HEK293 (cell line): ENCODE results near the gene BMP6.

Experiments
- CTCF ChIA-PET: fragments of 350-600 bp; formaldehyde crosslinking; extraction: SDS; loops from one replicate; lab custom pipeline; 2021; ENCODE audit warnings: antibody characterized with exemption; lab: Yijun Ruan, JAX
- POLR2A ChIA-PET: fragments of 300-600 bp; formaldehyde crosslinking; extraction: SDS; loops from one replicate; lab custom pipeline; 2020; ENCODE audit warnings: antibody characterized with exemption, inconsistent platforms; lab: Yijun Ruan, JAX
- H3K27ac ChIP-seq: fragments of 200-500 bp; sonication (Bioruptor generic); 2 replicates; pipeline ENCODE4 v1.5.1; 2014; ENCODE audit warnings: low read depth, low read length, control low read depth, inconsistent platforms; ENCODE audit errors: extremely low read depth
- H3K36me3 ChIP-seq, 2 experiments: fragments of 200-500 bp in 1 of 2; sonication (Bioruptor generic) in 1 of 2; 1 replicate in 1 of 2; 2 replicates in 1 of 2; pipeline ENCODE4 v1.5.1; 2014 to 2017; ENCODE audit warnings: inconsistent platforms in 2 of 2, low read length in 2 of 2; ENCODE audit not compliant: control insufficient read depth in 2 of 2, insufficient read depth in 1 of 2
- H3K4me1 ChIP-seq: fragments of 200-500 bp; sonication (Bioruptor generic); 2 replicates; pipeline ENCODE4 v1.5.1; 2014; ENCODE audit warnings: mild to moderate bottlenecking, low read length, inconsistent platforms; ENCODE audit not compliant: control insufficient read depth, insufficient read depth
- H3K4me3 ChIP-seq: 2 replicates; pipeline ENCODE4 v1.5.1; 2011; ENCODE audit warnings: low read depth, mild to moderate bottlenecking, control low read depth, low read length, moderate library complexity
- H3K9me3 ChIP-seq: fragments of 200-500 bp; sonication (Bioruptor generic); 2 replicates; pipeline ENCODE4 v1.5.1; 2014; ENCODE audit warnings: low read depth, low read length, inconsistent platforms; ENCODE audit not compliant: control insufficient read depth, insufficient read depth
- KLF8 ChIP-seq: fragments of 450-650 bp; formaldehyde crosslinking; IDR thresholded peaks from 2 replicates; pipeline ENCODE4 v1.5.1; 2016; ENCODE audit warnings: missing biosample characterization, missing genetic modification characterization
- REPIN1 ChIP-seq: fragments of 450-650 bp; formaldehyde crosslinking; IDR thresholded peaks from 2 replicates; pipeline ENCODE4 v1.5.1; 2017; ENCODE audit warnings: missing biosample characterization, missing genetic modification characterization, low read depth
- WT1 ChIP-seq: fragments of 450-650 bp; formaldehyde crosslinking; IDR thresholded peaks from 2 replicates; pipeline ENCODE4 v1.5.1; 2016; ENCODE audit warnings: missing biosample characterization, missing genetic modification characterization
- ZFP3 ChIP-seq: fragments of 450-650 bp; formaldehyde crosslinking; IDR thresholded peaks from 2 replicates; pipeline ENCODE4 v1.5.1; 2016; ENCODE audit warnings: low read depth, missing biosample characterization, missing genetic modification characterization
- ZNF138 ChIP-seq: fragments of 450-650 bp; formaldehyde crosslinking; IDR thresholded peaks from 2 replicates; pipeline ENCODE4 v1.5.1; 2016; ENCODE audit warnings: missing biosample characterization, missing genetic modification characterization, borderline replicate concordance
- ZNF169 ChIP-seq: fragments of 450-650 bp; formaldehyde crosslinking; IDR thresholded peaks from 2 replicates; pipeline ENCODE4 v1.5.1; 2016; ENCODE audit warnings: missing biosample characterization, missing genetic modification characterization
- ZNF211 ChIP-seq: fragments of 450-650 bp; formaldehyde crosslinking; IDR thresholded peaks from 2 replicates; pipeline ENCODE4 v1.5.1; 2016; ENCODE audit warnings: low read depth, missing biosample characterization, missing genetic modification characterization
- ZNF214 ChIP-seq: fragments of 450-650 bp; formaldehyde crosslinking; IDR thresholded peaks from 2 replicates; pipeline ENCODE4 v1.5.1; 2017; ENCODE audit warnings: missing biosample characterization, mild to moderate bottlenecking, missing genetic modification characterization, borderline replicate concordance
- ZNF37A ChIP-seq: fragments of 450-650 bp; IDR thresholded peaks from 2 replicates; pipeline ENCODE4 v1.5.1; 2018; ENCODE audit warnings: missing biosample characterization, missing genetic modification characterization
- ZNF449 ChIP-seq: fragments of 450-650 bp; formaldehyde crosslinking; IDR thresholded peaks from 2 replicates; pipeline ENCODE4 v1.5.1; 2017; ENCODE audit warnings: missing biosample characterization, mild to moderate bottlenecking, missing genetic modification characterization, moderate library complexity
- ZNF501 ChIP-seq: fragments of 450-650 bp; formaldehyde crosslinking; IDR thresholded peaks from 2 replicates; pipeline ENCODE4 v1.5.1; 2016; ENCODE audit warnings: missing biosample characterization, missing genetic modification characterization
- ZNF513 ChIP-seq: fragments of 450-650 bp; IDR thresholded peaks from 2 replicates; pipeline ENCODE4 v1.5.1; 2018; ENCODE audit warnings: missing biosample characterization, missing genetic modification characterization
- ZNF626 ChIP-seq: fragments of 450-650 bp; sonication (Bioruptor Pico); formaldehyde crosslinking; IDR thresholded peaks from 2 replicates; pipeline ENCODE4 v1.5.1; 2018; ENCODE audit warnings: missing biosample characterization, missing genetic modification characterization, inconsistent platforms
- ZNF664 ChIP-seq: fragments of 450-650 bp; formaldehyde crosslinking; IDR thresholded peaks from 2 replicates; pipeline ENCODE4 v1.5.1; 2016; ENCODE audit warnings: missing biosample characterization, missing genetic modification characterization
- TF ChIP-seq, protein P1 (sequence below): fragments of 450-650 bp; formaldehyde crosslinking; IDR thresholded peaks from 2 replicates; pipeline ENCODE4 v1.5.1; 2016; ENCODE audit warnings: missing biosample characterization, missing genetic modification characterization
- TF ChIP-seq, protein P2 (sequence below): fragments of 450-650 bp; formaldehyde crosslinking; IDR thresholded peaks from 2 replicates; pipeline ENCODE4 v1.5.1; 2016; ENCODE audit warnings: missing biosample characterization, missing genetic modification characterization
- TF ChIP-seq, protein P3 (sequence below): fragments of 450-650 bp; formaldehyde crosslinking; IDR thresholded peaks from 2 replicates; pipeline ENCODE4 v1.5.1; 2016; ENCODE audit warnings: missing biosample characterization, missing genetic modification characterization

The BMP6 gene

DNA sequence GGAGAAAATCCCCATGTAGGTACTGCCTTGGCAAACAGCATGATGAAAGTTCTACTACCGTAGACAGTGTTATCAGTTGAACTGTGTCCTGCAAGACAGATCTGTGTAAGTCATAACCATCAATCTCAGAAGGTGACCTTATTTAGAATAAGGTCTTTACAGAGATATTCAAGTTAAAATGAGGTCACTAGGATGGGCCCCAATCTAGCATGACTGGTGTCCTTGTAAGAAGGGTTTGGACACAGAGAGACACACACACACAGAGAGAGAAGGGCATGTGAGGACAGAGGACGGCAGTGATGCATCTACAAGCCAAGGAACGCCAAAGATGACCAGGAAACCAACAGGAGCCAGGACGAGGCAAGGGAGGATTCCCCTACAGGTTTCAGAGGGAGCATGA is 175.9 kb downstream of the BMP6 start:
- peaks cover 51 to 84% of the 10 kb centered on the region in 2 experiments for H3K36me3 ChIP-seq

DNA sequence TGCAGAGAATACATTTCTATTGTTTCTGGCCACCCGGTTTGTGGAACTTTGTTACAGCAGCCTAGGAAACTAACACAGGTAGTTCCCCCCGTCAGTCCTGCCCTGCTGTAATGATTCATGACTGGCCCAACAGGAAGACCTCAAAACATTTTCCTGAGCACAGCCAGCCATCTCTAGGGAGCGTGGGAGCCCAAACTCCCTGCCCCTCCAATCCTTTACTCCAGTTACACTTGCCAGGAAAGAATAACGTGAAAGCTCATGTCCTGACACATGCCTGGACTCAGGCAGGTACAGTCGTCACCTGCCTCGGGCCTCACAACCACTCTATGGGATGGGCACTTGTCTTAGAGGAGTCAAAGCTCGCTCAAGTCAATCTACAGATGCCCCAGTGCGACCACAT is 176.3 kb downstream of the BMP6 start:
- POLR2A ChIA-PET: no interaction called here
- Histone ChIP-seq H3K36me3 (peaks cover 47 to 85% of the 10 kb centered on the region in 2 experiments), H3K4me3 (no peak overlapping the region), H3K4me1 (no peaks in the 10 kb centered on the region), H3K9me3 (no peaks in the 10 kb centered on the region), H3K27ac (no peak overlapping the region)
- CTCF ChIA-PET: interaction anchor here (0.8 to 1.2 kb wide), 2 partner anchors 179 to 181 kb away, joined by 3 read pairs; no protein-coding TSS in a partner anchor
- TF ChIP-seq ZNF513 (tag by site-specific recombination): no peak
- no peak for TF ChIP-seq ZFP3 (tag by site-specific recombination)
- TF ChIP-seq ZNF664: no peak
- TF ChIP-seq ZNF214: no peak
- TF ChIP-seq, protein P1, sequence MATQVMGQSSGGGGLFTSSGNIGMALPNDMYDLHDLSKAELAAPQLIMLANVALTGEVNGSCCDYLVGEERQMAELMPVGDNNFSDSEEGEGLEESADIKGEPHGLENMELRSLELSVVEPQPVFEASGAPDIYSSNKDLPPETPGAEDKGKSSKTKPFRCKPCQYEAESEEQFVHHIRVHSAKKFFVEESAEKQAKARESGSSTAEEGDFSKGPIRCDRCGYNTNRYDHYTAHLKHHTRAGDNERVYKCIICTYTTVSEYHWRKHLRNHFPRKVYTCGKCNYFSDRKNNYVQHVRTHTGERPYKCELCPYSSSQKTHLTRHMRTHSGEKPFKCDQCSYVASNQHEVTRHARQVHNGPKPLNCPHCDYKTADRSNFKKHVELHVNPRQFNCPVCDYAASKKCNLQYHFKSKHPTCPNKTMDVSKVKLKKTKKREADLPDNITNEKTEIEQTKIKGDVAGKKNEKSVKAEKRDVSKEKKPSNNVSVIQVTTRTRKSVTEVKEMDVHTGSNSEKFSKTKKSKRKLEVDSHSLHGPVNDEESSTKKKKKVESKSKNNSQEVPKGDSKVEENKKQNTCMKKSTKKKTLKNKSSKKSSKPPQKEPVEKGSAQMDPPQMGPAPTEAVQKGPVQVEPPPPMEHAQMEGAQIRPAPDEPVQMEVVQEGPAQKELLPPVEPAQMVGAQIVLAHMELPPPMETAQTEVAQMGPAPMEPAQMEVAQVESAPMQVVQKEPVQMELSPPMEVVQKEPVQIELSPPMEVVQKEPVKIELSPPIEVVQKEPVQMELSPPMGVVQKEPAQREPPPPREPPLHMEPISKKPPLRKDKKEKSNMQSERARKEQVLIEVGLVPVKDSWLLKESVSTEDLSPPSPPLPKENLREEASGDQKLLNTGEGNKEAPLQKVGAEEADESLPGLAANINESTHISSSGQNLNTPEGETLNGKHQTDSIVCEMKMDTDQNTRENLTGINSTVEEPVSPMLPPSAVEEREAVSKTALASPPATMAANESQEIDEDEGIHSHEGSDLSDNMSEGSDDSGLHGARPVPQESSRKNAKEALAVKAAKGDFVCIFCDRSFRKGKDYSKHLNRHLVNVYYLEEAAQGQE (tag by site-specific recombination): no peak
- TF ChIP-seq ZNF626 (tag by site-specific recombination): no peak
- TF ChIP-seq ZNF449 (tag by site-specific recombination): no peak
- TF ChIP-seq, protein P2, sequence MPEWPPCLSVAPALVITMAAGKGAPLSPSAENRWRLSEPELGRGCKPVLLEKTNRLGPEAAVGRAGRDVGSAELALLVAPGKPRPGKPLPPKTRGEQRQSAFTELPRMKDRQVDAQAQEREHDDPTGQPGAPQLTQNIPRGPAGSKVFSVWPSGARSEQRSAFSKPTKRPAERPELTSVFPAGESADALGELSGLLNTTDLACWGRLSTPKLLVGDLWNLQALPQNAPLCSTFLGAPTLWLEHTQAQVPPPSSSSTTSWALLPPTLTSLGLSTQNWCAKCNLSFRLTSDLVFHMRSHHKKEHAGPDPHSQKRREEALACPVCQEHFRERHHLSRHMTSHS (tag by site-specific recombination): no peak
- no peak for TF ChIP-seq ZNF37A (tag by site-specific recombination)
- no peak for TF ChIP-seq WT1 (tag by site-specific recombination)
- TF ChIP-seq ZNF211 (tag by site-specific recombination): no peak

More for the DNA sequence above, 175.9 kb downstream of the BMP6 start:
- Histone ChIP-seq H3K4me3 (no peak overlapping the region), H3K27ac (no peak overlapping the region), H3K4me1 (no peaks in the 10 kb centered on the region), H3K9me3 (no peaks in the 10 kb centered on the region)
- POLR2A ChIA-PET: no interaction called here
- no peak for TF ChIP-seq ZNF169 (tag by site-specific recombination)
- TF ChIP-seq KLF8: no peak
- no peak for TF ChIP-seq ZNF138 (tag by site-specific recombination)
- TF ChIP-seq REPIN1: no peak
- TF ChIP-seq, protein P3, sequence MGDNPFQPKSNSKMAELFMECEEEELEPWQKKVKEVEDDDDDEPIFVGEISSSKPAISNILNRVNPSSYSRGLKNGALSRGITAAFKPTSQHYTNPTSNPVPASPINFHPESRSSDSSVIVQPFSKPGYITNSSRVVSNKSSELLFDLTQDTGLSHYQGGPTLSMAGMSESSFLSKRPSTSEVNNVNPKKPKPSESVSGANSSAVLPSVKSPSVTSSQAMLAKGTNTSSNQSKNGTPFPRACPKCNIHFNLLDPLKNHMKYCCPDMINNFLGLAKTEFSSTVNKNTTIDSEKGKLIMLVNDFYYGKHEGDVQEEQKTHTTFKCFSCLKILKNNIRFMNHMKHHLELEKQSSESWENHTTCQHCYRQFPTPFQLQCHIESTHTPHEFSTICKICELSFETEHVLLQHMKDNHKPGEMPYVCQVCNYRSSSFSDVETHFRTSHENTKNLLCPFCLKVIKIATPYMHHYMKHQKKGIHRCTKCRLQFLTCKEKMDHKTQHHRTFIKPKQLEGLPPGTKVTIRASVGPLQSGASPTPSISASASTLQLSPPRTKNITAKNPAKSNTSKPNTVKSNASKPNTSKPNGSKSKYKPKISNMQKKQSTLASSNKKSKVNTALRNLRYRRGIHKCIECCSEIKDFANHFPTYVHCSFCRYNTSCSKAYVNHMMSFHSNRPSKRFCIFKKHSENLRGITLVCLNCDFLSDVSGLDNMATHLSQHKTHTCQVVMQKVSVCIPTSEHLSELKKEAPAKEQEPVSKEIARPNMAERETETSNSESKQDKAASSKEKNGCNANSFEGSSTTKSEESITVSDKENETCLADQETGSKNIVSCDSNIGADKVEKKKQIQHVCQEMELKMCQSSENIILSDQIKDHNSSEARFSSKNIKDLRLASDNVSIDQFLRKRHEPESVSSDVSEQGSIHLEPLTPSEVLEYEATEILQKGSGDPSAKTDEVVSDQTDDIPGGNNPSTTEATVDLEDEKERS (tag by site-specific recombination): no peak
- no peak for TF ChIP-seq ZNF501
- TF ChIP-seq, protein P1 (tag by site-specific recombination): no peak
- CTCF ChIA-PET: no interaction called here
